HG03039 (cell line): ENCODE measurements around the gene TUBB4A.
"Not testable (repeated sequence)": the region's sequence is repeated elsewhere in the genome, so short reads cannot be mapped to it uniquely, and the experiment has no call there.

Experiments used
- ATAC-seq: cut with Tn5 transposase; IDR thresholded peaks from one replicate; pipeline ENCODE4 v1.9.1; 2021; ENCODE audit warnings: mild to moderate bottlenecking, moderate library complexity; ENCODE audit not compliant: unreplicated experiment

Gene TUBB4A

GRCh38 chr19:6501740-6502648 is at the start of gene TUBB4A:
Gene TUBB4A, minus strand, starts transcription at chr19:6502309. Its CDS starts 97 bp downstream, at chr19:6502212.
- ATAC-seq, result no peak

- ATAC-seq, result no peak
Measured at GRCh38 chr19:6551091-6551490, 49.0 kb upstream of the TUBB4A start.

- not testable (repeated sequence) for ATAC-seq
Measured at GRCh38 chr19:6550679-6551078, 48.6 kb upstream of the TUBB4A start.

- ATAC-seq, result no peak
Measured at GRCh38 chr19:6543866-6544347, 41.8 kb upstream of the TUBB4A start.

- ATAC-seq, result no peak
Measured at GRCh38 chr19:6540918-6541689, 39.0 kb upstream of the TUBB4A start.

GRCh38 chr19:6539514-6539913 is 37.4 kb upstream of the TUBB4A start:
- ATAC-seq, result no peak

GRCh38 chr19:6535558-6536137 is 33.5 kb upstream of the TUBB4A start:
- no peak for ATAC-seq

- no peak for ATAC-seq
Measured at GRCh38 chr19:6534451-6535093, 32.5 kb upstream of the TUBB4A start.

- ATAC-seq, result no peak
Measured at GRCh38 chr19:6533746-6534418, 31.8 kb upstream of the TUBB4A start.

- no peak for ATAC-seq
Measured at GRCh38 chr19:6533000-6533328, 30.9 kb upstream of the TUBB4A start.

- no peak for ATAC-seq
Measured at GRCh38 chr19:6532244-6532999, 30.3 kb upstream of the TUBB4A start.

GRCh38 chr19:6531956-6532243 is 29.8 kb upstream of the TUBB4A start:
- ATAC-seq, result no peak

- ATAC-seq, result no peak
Measured at GRCh38 chr19:6531163-6531955, 29.2 kb upstream of the TUBB4A start.

GRCh38 chr19:6530386-6531162 is 28.5 kb upstream of the TUBB4A start, which contains the start of gene TNFSF9:
Gene TNFSF9, plus strand, starts transcription at chr19:6531026. Its CDS starts 11 bp downstream, at chr19:6531037.
- no peak for ATAC-seq

GRCh38 chr19:6529937-6530385 is 27.9 kb upstream of the TUBB4A start:
- no peak for ATAC-seq

GRCh38 chr19:6529351-6529750 is 27.2 kb upstream of the TUBB4A start:
- ATAC-seq, result no peak

- ATAC-seq, result no peak
Measured at GRCh38 chr19:6528544-6529121, 26.5 kb upstream of the TUBB4A start.
